Measurements from ENCODE around the gene CTNNBIP1.
"Not testable (repeated sequence)": the region's sequence is repeated elsewhere in the genome, so short reads cannot be mapped to it uniquely, and the experiment has no call there.

Gene CTNNBIP1

GRCh38 chr1:9929431-9930385 lies 19.6 kb upstream of the CTNNBIP1 start:
- H3K4me3 ChIP-seq (ENCODE audit: low read depth, low read length): peak overlapping the region; percentile 21
- TF ChIP-seq CTCF (IDR thresholded peaks at IDR 0.05; ENCODE audit: low read depth, low read length): no peak
- peak; percentile 10; the same call in 1 of the 2 replicates for TF ChIP-seq MAX (IDR thresholded peaks at IDR 0.05; ENCODE audit: low read depth, low read length)
- no peak for TF ChIP-seq POLR2A (IDR thresholded peaks at IDR 0.05; ENCODE audit: extremely low read depth, insufficient read length)
- no peak; the same call in 1 of the 2 replicates for TF ChIP-seq MYC (IDR thresholded peaks at IDR 0.05; ENCODE audit: low read depth, low read length)
- peak; percentile 69 for DNase-seq (ENCODE audit: low read depth)

GRCh38 chr1:9927259-9927658 lies 17.2 kb upstream of the CTNNBIP1 start:
- TF ChIP-seq CTCF (IDR thresholded peaks at IDR 0.05; ENCODE audit: low read depth, low read length) (no peak), POLR2A (IDR thresholded peaks at IDR 0.05; ENCODE audit: extremely low read depth, insufficient read length) (no peak), MYC (IDR thresholded peaks at IDR 0.05; ENCODE audit: low read depth, low read length) (no peak), MAX (IDR thresholded peaks at IDR 0.05; ENCODE audit: low read depth, low read length) (no peak)
- no peak for DNase-seq (ENCODE audit: low read depth)
- no peak overlapping the region for H3K4me3 ChIP-seq (ENCODE audit: low read depth, low read length)

GRCh38 chr1:9922342-9922741 lies 12.3 kb upstream of the CTNNBIP1 start:
- H3K4me3 ChIP-seq (ENCODE audit: low read depth, low read length): no peak overlapping the region
- TF ChIP-seq CTCF (IDR thresholded peaks at IDR 0.05; ENCODE audit: low read depth, low read length): no peak
- no peak for TF ChIP-seq POLR2A (IDR thresholded peaks at IDR 0.05; ENCODE audit: extremely low read depth, insufficient read length)
- no peak for TF ChIP-seq MAX (IDR thresholded peaks at IDR 0.05; ENCODE audit: low read depth, low read length)
- no peak for TF ChIP-seq MYC (IDR thresholded peaks at IDR 0.05; ENCODE audit: low read depth, low read length)
- DNase-seq (ENCODE audit: low read depth): peak; percentile 9

GRCh38 chr1:9920606-9921005 lies 10.5 kb upstream of the CTNNBIP1 start:
- H3K4me3 ChIP-seq (ENCODE audit: low read depth, low read length): no peak overlapping the region
- no peak for DNase-seq (ENCODE audit: low read depth)
- TF ChIP-seq MYC (IDR thresholded peaks at IDR 0.05; ENCODE audit: low read depth, low read length) (no peak), POLR2A (IDR thresholded peaks at IDR 0.05; ENCODE audit: extremely low read depth, insufficient read length) (no peak), MAX (IDR thresholded peaks at IDR 0.05; ENCODE audit: low read depth, low read length) (no peak), CTCF (IDR thresholded peaks at IDR 0.05; ENCODE audit: low read depth, low read length) (no peak)

GRCh38 chr1:9917901-9918300 lies 7.8 kb upstream of the CTNNBIP1 start:
- no peak for DNase-seq (ENCODE audit: low read depth)
- TF ChIP-seq MAX (IDR thresholded peaks at IDR 0.05; ENCODE audit: low read depth, low read length) (no peak), CTCF (IDR thresholded peaks at IDR 0.05; ENCODE audit: low read depth, low read length) (no peak), MYC (IDR thresholded peaks at IDR 0.05; ENCODE audit: low read depth, low read length) (no peak), POLR2A (IDR thresholded peaks at IDR 0.05; ENCODE audit: extremely low read depth, insufficient read length) (no peak)
- H3K4me3 ChIP-seq (ENCODE audit: low read depth, low read length): no peak overlapping the region

- H3K4me3 ChIP-seq (ENCODE audit: low read depth, low read length); DNase-seq (ENCODE audit: low read depth): not testable (repeated sequence)
Observed at GRCh38 chr1:9917495-9917894, 7.4 kb upstream of the CTNNBIP1 start.

Measured in NB4 (cell line).